LHCN-M2 (cell line): ENCODE results near the gene GRPEL2. TPM values are rescaled to one million over a fixed set of nuclear protein-coding genes. Genes with fewer than 3 reads are reported as not detected.

Experiments
- DNase-seq: peaks from one replicate; pipeline ENCODE4 v3.0.0-alpha.2; 2012; ENCODE audit warnings: low read depth
- total RNA-seq: library from RNA; depleted of rRNA; stranded (reverse); fragments of >200 nt; gene quantifications from 2 replicates; pipeline ENCODE4 v1.2.3, GENCODE V29; 2014

The GRPEL2 gene
- total RNA-seq, 1 experiment from 2014 or later, result 16.8 TPM

DNA sequence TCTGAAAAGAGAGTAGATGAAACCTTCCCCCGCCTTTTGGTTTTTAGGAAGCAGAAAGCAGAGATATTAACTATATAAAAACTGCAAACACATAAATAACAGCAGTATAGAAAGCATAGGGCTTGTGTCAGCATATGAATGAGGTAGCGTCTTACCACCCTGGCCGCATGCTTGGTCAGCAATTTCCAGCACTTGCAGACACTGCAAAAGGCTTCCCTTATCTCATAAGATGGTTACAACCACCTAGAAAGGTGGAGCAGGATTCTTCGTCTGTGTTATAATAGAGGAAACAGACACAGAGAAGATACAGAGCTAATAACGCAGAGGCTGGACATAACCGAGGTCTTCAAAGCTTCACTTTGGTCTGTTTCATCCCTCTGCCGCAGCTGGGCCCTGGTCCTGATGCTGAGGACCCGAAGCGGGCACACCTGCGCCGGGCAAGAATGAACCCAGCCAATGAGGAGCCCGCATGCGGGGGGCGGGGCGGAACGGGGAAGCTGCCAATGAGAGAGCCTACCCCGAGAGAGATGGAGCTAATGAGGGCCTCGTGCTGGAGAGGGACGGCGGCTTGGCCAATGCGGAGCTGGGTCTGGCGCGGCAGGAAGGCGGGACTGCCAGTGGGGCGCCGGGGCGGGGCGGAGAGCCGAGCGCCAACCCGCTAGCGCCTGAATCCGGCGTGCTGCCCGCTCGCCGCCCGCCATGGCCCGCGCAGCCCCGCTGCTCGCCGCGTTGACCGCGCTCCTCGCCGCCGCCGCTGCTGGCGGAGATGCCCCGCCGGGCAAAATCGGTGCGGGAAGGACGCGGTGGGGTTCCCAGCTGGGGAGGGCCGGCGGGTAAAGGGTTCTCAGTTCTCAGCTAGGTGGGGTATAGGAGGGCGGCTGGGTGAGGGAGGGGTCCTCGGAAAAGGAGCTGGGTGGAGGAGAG is 12.3 kb downstream of the GRPEL2 start, which contains the start of gene PCYOX1L:
Gene PCYOX1L, plus strand, starts transcription at position 677 of the 924 bp plus-strand sequence. Its CDS starts 23 bp downstream, at position 700.
- peak; percentile 89 for DNase-seq

GRCh38 chr5:149358294-149358651 is 13.0 kb downstream of the GRPEL2 start:
- DNase-seq, result no peak

DNA sequence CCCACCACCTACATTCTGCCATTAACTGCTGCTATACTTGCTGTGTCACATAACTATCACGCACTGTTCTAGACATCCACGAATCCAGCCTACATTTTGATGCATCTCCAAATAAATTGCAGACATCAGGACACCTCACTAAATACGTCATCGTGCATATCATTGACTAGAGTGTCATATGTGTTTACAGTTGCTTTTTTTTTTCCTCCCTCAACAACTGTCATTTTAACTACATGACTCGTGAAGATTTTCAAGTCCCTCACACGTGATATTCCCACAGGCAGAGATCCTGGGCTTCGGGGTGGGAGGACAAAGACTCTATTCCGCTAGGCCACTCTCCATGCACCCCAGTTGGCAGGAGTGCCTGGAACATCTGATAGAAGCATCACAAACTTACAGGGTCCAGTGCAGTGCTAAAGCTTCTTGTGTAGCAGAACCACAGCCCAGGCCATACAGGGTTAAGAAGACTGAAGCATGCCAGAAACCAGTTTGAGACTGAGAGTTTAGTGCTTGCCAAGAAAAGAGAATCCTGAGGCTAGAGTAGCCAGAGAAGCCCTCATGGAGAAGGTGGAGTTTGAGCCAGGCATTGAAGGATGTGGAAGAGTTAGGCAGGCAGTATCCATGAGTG is 13.7 kb downstream of the GRPEL2 start:
- no peak for DNase-seq

GRCh38 chr5:149360272-149360671 is 15.0 kb downstream of the GRPEL2 start:
- no peak for DNase-seq

DNA sequence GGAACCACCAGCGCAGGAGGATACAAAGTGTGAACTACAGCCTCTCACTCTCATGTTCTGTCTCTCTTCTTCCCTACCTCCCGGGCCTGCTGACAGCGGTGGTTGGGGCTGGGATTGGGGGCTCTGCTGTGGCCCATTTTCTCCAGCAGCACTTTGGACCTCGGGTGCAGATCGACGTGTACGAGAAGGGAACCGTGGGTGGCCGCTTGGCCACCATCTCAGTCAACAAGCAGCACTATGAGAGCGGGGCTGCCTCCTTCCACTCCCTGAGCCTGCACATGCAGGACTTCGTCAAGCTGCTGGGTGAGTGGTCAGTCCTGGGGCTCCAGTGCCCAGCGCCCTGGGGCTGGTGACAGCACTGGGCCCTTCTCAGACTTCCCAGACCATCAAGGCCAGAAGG is 17.2 kb downstream of the GRPEL2 start:
- DNase-seq, result no peak

DNA sequence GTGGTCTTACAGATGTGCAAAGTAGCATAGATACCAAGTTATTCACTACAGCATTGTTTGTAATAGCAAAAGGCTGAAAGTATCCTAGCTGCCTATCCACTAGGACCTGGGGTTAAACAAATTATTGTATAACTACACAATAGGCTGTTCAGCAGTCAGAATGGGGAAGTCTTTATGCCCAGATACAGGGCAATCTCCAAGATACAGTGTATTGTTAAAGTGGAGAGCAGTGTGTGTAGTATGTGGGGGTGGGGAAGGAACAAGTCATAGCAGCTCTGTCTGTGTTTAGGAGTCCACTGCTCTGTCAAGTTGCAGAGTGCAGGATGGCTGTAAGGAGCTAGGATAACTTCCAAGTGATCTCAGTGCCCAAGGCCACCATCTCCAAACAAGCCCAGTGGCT is 18.1 kb downstream of the GRPEL2 start:
- DNase-seq, result no peak

DNA sequence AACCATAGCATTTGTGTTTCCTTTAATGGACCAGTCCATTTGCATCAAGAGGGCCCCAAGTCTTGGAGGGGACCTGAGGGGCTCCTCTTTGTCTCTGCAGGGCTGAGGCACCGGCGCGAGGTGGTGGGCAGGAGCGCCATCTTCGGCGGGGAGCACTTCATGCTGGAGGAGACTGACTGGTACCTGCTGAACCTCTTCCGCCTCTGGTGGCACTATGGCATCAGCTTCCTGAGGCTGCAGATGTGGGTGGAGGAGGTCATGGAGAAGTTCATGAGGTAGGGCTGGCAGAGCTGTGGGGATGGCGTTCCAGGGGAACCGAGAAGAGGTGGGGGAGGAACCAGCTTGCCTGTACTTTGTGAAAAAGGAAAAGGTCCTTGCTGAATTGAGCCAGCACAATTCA is 18.6 kb downstream of the GRPEL2 start:
- DNase-seq, result no peak

- DNase-seq, result no peak
Observed at GRCh38 chr5:149364719-149365118, 19.4 kb downstream of the GRPEL2 start.

DNA sequence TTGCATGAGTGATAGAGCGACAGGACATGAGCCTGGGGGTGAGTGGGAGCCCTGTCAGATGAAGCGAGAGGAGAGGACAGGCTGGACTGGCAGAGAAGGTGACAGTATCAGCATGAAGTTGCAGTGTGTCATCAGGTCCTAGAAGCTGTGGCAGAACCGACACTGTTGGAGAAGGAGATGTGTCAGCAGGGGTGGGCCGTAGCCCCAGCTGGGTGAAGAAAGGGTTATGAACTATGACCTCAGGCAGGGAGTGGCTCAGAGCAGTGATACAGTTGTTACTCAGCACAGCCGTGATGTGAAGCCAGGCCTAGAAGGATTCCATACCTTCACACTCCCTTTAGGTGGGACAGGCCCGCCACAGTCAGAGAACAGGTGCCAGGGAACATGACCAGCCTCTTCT is 20.1 kb downstream of the GRPEL2 start:
- no peak for DNase-seq

GRCh38 chr5:149366169-149366729 is 20.9 kb downstream of the GRPEL2 start:
- no peak for DNase-seq

GRCh38 chr5:149367249-149367971 is 22.1 kb downstream of the GRPEL2 start:
- peak; percentile 74 for DNase-seq

GRCh38 chr5:149367972-149368645 is 22.8 kb downstream of the GRPEL2 start:
- no peak for DNase-seq

- DNase-seq, result no peak
Observed at GRCh38 chr5:149370878-149371277, 25.6 kb downstream of the GRPEL2 start.

- DNase-seq, result peak; percentile 41
Observed at GRCh38 chr5:149371296-149371962, 26.1 kb downstream of the GRPEL2 start.

DNA sequence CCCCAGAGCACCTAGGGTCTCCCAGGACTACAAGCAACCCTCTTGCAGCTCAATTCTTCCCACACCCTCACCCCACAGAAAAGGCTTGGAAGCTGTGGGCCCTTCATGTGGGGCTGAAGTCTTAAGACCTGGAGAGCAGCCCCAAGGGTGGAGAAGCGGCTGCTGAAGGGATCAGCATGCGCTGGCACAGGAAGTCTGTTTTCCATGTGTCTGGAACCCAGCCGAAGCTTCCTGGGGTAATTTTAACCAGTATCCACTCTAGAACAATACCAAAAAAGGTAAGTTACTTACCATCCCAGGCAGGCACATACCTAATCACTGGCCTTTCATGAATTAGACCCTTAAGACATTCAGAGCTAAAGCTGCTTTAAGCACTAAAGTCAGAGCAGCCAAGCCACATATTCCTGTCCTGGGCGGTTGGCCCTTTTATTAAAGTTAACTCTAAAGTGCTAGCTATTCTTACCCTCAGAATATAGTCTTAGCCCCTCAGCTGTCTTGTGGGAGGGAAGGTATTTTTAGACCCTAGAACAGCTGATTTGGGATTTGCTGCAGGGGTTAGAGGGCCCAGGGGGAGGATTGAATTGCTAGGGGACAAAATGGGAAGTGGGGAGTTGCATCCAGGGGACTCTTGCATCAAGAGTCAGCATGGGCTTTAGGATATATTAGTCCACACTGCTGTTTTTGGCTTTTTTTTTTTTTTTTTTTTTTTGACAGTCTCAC is 26.9 kb downstream of the GRPEL2 start:
- no peak for DNase-seq

GRCh38 chr5:149372932-149373331 is 27.6 kb downstream of the GRPEL2 start:
- no peak for DNase-seq

DNA sequence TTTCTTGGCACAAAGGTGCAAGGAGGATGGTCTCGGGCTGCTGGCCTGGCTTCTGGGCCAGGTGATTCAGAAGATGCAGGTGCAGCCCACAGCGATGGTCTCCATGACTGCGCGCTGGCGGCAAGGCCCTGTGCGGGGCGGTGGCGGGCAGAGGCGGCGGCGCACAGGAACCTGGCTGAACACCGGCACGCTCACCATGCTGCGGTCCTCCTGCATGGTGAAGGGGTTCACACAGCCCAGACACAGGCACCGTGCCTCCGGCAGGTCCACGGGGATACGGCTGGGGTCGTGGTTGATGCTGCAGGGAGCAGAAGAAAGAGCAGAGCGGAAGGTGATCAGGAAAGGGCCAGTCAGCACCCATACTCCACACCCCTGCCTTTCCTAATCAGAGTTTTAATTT is 29.0 kb downstream of the GRPEL2 start:
- DNase-seq, result no peak

GRCh38 chr5:149374801-149375200 is 29.5 kb downstream of the GRPEL2 start:
- no peak for DNase-seq

DNA sequence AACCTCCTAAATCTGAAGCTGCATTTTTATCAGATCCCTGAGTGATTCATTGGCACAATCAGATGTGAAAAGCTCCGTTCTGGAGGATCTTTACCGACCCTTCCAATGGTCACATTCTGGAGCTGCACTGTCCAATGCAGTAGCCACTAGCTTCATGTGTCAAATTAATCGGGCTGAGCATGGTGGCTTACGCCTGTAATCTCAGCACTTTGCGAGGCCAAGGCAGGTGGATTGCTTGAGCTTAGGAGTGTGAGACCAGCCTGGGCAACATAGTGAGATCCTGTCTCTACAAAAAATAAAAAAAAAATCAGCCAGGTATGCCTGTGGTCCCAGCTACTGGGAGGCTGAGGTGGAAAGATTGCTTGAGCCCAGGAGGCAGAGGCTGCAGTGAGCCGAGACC is 30.1 kb downstream of the GRPEL2 start:
- no peak for DNase-seq

DNA sequence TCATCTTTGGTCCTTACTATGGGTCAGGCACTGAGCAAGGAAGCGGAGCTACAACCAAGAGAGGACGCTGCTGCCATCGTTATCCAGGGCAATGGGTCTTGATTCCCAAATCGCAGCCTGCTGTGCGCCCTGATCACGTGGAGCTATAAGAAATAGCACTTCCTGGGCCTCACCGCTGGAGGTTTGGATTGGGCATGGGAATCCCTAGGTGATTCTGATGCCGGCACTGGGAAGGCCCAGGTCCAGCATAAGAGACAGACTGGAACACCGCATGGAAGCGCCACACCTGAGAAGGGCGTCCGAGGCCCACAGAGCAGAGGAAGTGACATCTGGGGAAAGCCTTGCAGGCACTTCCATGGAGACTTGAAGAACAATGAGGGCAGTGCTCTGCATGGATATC is 30.8 kb downstream of the GRPEL2 start:
- DNase-seq, result no peak
